Panc1 (cell line): Measurements from ENCODE around the gene ZNF579.

Experiments
- POLR2AphosphoS5 ChIP-seq: IDR thresholded peaks from 2 replicates; pipeline ENCODE4 v1.6.1; 2012; ENCODE audit warnings: mild to moderate bottlenecking, low read depth, low read length, moderate library complexity
- REST ChIP-seq, 2 experiments: IDR thresholded peaks; 2 replicates each; pipeline ENCODE4 v1.6.1; 2011 to 2012; ENCODE audit warnings: low read depth in 2 of 2, control low read depth in 1 of 2, low read length in 1 of 2, mild to moderate bottlenecking in 1 of 2, moderate library complexity in 1 of 2; ENCODE audit not compliant: insufficient read depth in 1 of 2
- TCF7L2 ChIP-seq: IDR thresholded peaks from 2 replicates; pipeline ENCODE4 v1.6.1; 2011; ENCODE audit warnings: mild to moderate bottlenecking, low read depth, low read length, inconsistent platforms
- TF ChIP-seq, protein P1 (sequence below): fragments of 450-650 bp; IDR thresholded peaks from 2 replicates; pipeline ENCODE4 v1.5.1; 2017; ENCODE audit warnings: mild to moderate bottlenecking

DNA sequence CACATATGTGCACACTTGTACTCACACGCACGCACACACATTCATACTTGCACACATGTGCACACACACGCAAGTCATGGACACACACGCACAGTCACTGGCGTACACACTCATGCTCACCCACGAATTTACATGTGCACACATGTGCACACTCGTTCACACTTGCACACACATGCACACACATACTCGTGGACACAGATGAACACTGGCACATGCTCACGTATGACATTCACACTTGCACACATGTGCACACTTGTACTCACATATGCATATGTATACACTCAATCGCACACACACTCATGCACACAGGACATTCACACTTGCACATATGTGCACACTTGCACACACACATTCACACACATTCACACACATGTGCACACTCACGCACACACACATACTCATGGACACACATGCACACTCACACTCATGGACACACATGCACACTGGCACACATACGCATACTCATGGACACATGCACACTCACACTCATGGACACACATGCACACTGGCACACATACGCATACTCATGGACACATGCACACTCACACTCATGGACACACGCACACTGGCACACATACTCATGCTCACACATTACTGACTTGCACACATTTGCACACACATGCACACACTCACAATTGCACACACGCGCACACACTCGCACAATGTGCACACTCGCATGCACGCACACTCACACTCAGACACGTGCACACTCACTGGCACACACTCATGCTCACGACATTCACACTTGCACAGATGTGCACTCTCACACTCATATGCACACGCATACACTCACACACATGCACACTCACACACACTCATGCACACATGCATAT, 53.2 kb downstream of the ZNF579 start:
- TF ChIP-seq, protein P1, sequence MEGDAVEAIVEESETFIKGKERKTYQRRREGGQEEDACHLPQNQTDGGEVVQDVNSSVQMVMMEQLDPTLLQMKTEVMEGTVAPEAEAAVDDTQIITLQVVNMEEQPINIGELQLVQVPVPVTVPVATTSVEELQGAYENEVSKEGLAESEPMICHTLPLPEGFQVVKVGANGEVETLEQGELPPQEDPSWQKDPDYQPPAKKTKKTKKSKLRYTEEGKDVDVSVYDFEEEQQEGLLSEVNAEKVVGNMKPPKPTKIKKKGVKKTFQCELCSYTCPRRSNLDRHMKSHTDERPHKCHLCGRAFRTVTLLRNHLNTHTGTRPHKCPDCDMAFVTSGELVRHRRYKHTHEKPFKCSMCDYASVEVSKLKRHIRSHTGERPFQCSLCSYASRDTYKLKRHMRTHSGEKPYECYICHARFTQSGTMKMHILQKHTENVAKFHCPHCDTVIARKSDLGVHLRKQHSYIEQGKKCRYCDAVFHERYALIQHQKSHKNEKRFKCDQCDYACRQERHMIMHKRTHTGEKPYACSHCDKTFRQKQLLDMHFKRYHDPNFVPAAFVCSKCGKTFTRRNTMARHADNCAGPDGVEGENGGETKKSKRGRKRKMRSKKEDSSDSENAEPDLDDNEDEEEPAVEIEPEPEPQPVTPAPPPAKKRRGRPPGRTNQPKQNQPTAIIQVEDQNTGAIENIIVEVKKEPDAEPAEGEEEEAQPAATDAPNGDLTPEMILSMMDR = no peak
- TF ChIP-seq POLR2AphosphoS5 (no peak), TCF7L2 (no peak), REST (IDR thresholded peaks at IDR 0.05; ENCODE audit: insufficient read depth in 1 of 2, low read depth in 2 of 2, low read length in 1 of 2) (no peak)
